ENCODE data around the gene RAVER1. TPM values are rescaled to one million over a fixed set of nuclear protein-coding genes. Genes with fewer than 3 reads are reported as not detected.
"Not testable (repeated sequence)": the region's sequence is repeated elsewhere in the genome, so short reads cannot be mapped to it uniquely, and the experiment has no call there.

Gene RAVER1
- total RNA-seq, 1 donor from 2014 or later = 24.8 TPM

- H3K27me3 Mint-ChIP-seq (ENCODE audit: unreplicated experiment) = peaks cover 11% of the 10 kb centered on the region
- no peaks in the 10 kb centered on the region for H3K4me1 Mint-ChIP-seq (ENCODE audit: low read depth, unreplicated experiment)
- H3K36me3 Mint-ChIP-seq (ENCODE audit: unreplicated experiment) = no peaks in the 10 kb centered on the region
Measured at GRCh38 chr19:10283301-10284064, 49.8 kb downstream of the RAVER1 start.

GRCh38 chr19:10282043-10282442, 51.3 kb downstream of the RAVER1 start:
- DNase-seq; H3K4me3 Mint-ChIP-seq (ENCODE audit: unreplicated experiment); H3K4me1 Mint-ChIP-seq (ENCODE audit: low read depth, unreplicated experiment); H3K9me3 Mint-ChIP-seq (ENCODE audit: unreplicated experiment); H3K27me3 Mint-ChIP-seq (ENCODE audit: unreplicated experiment); H3K36me3 Mint-ChIP-seq (ENCODE audit: unreplicated experiment); H3K27ac Mint-ChIP-seq (ENCODE audit: unreplicated experiment): not testable (repeated sequence)

More at GRCh38 chr19:10283301-10284064, 49.8 kb downstream of the RAVER1 start:
- Mint-ChIP-seq H3K4me3 (ENCODE audit: unreplicated experiment) (no peak overlapping the region), H3K9me3 (ENCODE audit: unreplicated experiment) (peaks cover 5% of the 10 kb centered on the region), H3K27ac (ENCODE audit: unreplicated experiment) (no peak overlapping the region)
- no peak for DNase-seq
- TF ChIP-seq CTCF (IDR thresholded peaks at IDR 0.05; ENCODE audit: partially characterized antibody, unreplicated experiment) = no peak

GRCh38 chr19:10279737-10280442, 53.4 kb downstream of the RAVER1 start:
- DNase-seq = no peak
- Mint-ChIP-seq H3K27me3 (ENCODE audit: unreplicated experiment) (peaks cover 3% of the 10 kb centered on the region), H3K4me3 (ENCODE audit: unreplicated experiment) (no peak overlapping the region), H3K27ac (ENCODE audit: unreplicated experiment) (no peak overlapping the region), H3K36me3 (ENCODE audit: unreplicated experiment) (no peaks in the 10 kb centered on the region), H3K9me3 (ENCODE audit: unreplicated experiment) (no peaks in the 10 kb centered on the region), H3K4me1 (ENCODE audit: low read depth, unreplicated experiment) (no peaks in the 10 kb centered on the region)
- TF ChIP-seq CTCF (IDR thresholded peaks at IDR 0.05; ENCODE audit: partially characterized antibody, unreplicated experiment) = no peak

- Mint-ChIP-seq H3K4me3 (ENCODE audit: unreplicated experiment) (no peak overlapping the region), H3K9me3 (ENCODE audit: unreplicated experiment) (no peaks in the 10 kb centered on the region), H3K27ac (ENCODE audit: unreplicated experiment) (no peak overlapping the region), H3K27me3 (ENCODE audit: unreplicated experiment) (peaks cover 6% of the 10 kb centered on the region), H3K36me3 (ENCODE audit: unreplicated experiment) (no peaks in the 10 kb centered on the region), H3K4me1 (ENCODE audit: low read depth, unreplicated experiment) (no peaks in the 10 kb centered on the region)
- DNase-seq = no peak
- no peak for TF ChIP-seq CTCF (IDR thresholded peaks at IDR 0.05; ENCODE audit: partially characterized antibody, unreplicated experiment)
Measured at GRCh38 chr19:10278935-10279334, 54.4 kb downstream of the RAVER1 start.

- no peak for DNase-seq
- Mint-ChIP-seq H3K9me3 (ENCODE audit: unreplicated experiment) (no peaks in the 10 kb centered on the region), H3K4me3 (ENCODE audit: unreplicated experiment) (no peak overlapping the region), H3K36me3 (ENCODE audit: unreplicated experiment) (no peaks in the 10 kb centered on the region), H3K27ac (ENCODE audit: unreplicated experiment) (no peak overlapping the region), H3K4me1 (ENCODE audit: low read depth, unreplicated experiment) (no peaks in the 10 kb centered on the region), H3K27me3 (ENCODE audit: unreplicated experiment) (peaks cover 6% of the 10 kb centered on the region)
- no peak for TF ChIP-seq CTCF (IDR thresholded peaks at IDR 0.05; ENCODE audit: partially characterized antibody, unreplicated experiment)
Measured at GRCh38 chr19:10277795-10278589, 55.3 kb downstream of the RAVER1 start.
